Chondrocyte (in vitro differentiated cells): ENCODE results near the gene NISCH. TPM values are rescaled to one million over a fixed set of nuclear protein-coding genes. Genes with fewer than 3 reads are reported as not detected.

Source experiments
- DNase-seq: peaks from one replicate; pipeline ENCODE4 v3.0.0; 2021; ENCODE audit warnings: mixed read lengths, low spot score
- H3K27ac Mint-ChIP-seq: one replicate; pipeline ENCODE4 v1.8.0; 2021; ENCODE audit warnings: mild to moderate bottlenecking, moderate library complexity, mixed read lengths; ENCODE audit not compliant: unreplicated experiment
- H3K27me3 Mint-ChIP-seq: 2 replicates; pipeline ENCODE4 v1.8.0; 2021; ENCODE audit warnings: low read depth, mixed read lengths
- H3K36me3 Mint-ChIP-seq: 2 replicates; pipeline ENCODE4 v1.8.0; 2021; ENCODE audit warnings: low read depth, mixed read lengths
- H3K4me1 Mint-ChIP-seq: 2 replicates; pipeline ENCODE4 v1.8.0; 2021; ENCODE audit warnings: low read depth, mild to moderate bottlenecking, mixed read lengths
- H3K4me3 Mint-ChIP-seq: one replicate; pipeline ENCODE4 v1.8.0; 2021; ENCODE audit warnings: mild to moderate bottlenecking, moderate library complexity, mixed read lengths; ENCODE audit not compliant: unreplicated experiment
- H3K9me3 Mint-ChIP-seq: 2 replicates; pipeline ENCODE4 v1.8.0; 2021; ENCODE audit warnings: low read depth, mixed read lengths
- total RNA-seq: library from RNA; stranded (reverse); gene quantifications from 3 replicates; pipeline ENCODE4 v1.2.1, GENCODE V29; 2021
- TF ChIP-seq, protein P1 (sequence below): fragments of 200-600 bp; sonication (generic); IDR thresholded peaks from 2 replicates; pipeline ENCODE4 v1.5.0; 2021; ENCODE audit warnings: antibody characterized with exemption, mild to moderate bottlenecking, moderate library complexity

The NISCH gene
- total RNA-seq, 1 donor from 2014 or later, result 101 TPM

DNA sequence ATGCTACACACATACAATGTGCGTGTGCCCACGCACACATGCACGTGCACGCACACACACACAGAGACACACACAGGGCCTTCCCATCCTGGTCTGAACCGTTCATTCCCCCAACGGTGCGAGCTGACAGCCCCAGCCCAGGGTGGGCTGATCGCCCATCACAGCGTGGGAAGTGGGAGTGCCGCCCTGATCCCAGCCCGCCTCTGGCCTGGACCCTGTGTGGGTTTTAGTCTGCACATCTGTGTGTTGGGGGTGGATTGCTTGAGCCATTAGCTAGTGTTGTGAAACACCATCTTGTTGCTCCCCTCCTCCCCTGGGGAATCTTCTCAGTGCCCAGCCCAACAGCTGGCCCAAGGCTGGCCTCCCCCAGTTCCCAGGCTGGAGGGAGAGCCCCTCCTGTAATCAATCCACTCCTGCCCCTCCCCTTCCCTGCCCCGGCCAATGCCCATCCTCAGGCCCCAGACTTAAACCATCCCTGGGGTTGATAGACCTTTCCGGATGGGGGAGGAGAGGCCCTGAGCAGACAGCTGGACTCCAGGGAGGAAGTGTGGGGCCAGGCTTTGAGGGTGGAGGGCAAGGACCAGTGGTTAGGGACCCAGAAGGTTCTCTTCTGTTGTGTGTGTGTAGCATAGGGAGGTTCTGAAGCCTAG is 18.8 kb upstream of the NISCH start:
- Mint-ChIP-seq H3K27ac (no peak overlapping the region), H3K4me1 (no peaks in the 10 kb centered on the region), H3K27me3 (no peaks in the 10 kb centered on the region), H3K36me3 (no peaks in the 10 kb centered on the region), H3K4me3 (no peak overlapping the region), H3K9me3 (no peaks in the 10 kb centered on the region)
- TF ChIP-seq, protein P1, sequence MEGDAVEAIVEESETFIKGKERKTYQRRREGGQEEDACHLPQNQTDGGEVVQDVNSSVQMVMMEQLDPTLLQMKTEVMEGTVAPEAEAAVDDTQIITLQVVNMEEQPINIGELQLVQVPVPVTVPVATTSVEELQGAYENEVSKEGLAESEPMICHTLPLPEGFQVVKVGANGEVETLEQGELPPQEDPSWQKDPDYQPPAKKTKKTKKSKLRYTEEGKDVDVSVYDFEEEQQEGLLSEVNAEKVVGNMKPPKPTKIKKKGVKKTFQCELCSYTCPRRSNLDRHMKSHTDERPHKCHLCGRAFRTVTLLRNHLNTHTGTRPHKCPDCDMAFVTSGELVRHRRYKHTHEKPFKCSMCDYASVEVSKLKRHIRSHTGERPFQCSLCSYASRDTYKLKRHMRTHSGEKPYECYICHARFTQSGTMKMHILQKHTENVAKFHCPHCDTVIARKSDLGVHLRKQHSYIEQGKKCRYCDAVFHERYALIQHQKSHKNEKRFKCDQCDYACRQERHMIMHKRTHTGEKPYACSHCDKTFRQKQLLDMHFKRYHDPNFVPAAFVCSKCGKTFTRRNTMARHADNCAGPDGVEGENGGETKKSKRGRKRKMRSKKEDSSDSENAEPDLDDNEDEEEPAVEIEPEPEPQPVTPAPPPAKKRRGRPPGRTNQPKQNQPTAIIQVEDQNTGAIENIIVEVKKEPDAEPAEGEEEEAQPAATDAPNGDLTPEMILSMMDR, result no peak
- DNase-seq, result no peak

DNA sequence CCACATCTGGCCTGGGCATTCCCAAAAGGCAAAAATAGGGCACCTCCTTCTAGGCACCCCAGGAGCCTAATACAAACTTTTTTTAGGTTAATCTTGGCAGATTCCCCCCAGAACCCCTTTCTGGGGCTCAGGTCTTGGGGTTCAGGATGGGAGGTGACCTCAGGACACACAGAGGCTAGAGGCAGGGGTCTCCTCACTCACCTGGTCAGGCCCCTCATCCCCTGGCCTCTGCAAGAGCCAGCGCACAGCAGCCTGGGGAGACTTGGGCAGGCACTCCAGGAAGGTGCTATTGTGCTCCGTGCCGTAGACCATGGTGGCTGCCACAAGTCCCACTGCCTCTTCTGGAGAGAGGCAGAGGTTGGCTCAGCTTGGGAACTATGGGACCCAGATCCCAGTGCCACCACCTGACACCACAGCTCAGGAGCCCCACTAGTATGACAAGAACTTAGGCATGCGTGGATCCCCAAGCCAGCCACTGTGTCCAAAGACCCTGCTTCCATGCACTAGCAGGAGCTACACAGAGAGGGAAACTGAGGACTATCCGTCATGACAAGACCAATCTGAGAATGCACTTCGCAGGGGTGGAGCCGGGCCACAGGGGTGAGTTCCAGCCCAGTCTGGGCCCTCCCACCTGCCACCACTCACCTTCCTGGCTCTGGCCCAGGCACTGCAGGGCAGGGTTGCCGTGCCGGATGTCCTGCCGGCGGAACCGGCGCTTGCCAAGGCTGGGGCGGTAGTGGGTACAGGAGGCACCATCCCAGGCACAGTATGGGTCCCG is 17.9 kb upstream of the NISCH start:
- Mint-ChIP-seq H3K9me3 (no peaks in the 10 kb centered on the region), H3K27ac (no peak overlapping the region), H3K27me3 (no peaks in the 10 kb centered on the region), H3K36me3 (no peaks in the 10 kb centered on the region), H3K4me3 (no peak overlapping the region), H3K4me1 (no peaks in the 10 kb centered on the region)
- DNase-seq, result peak; percentile 89
- TF ChIP-seq, protein P1, result no peak

DNA sequence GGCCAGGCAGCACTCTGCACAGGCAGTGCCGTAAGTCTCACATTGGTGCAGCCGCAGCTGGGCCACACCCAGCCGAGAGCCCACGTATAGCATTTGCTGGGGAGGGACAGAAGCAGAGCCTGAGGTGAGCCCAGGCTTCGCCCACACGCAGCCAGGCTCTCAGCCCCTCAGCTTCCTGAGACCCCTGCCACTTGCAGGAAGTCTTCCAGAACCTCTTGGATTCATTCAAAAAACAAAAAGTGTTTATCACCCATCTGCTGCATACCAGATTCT is 17.4 kb upstream of the NISCH start:
- TF ChIP-seq, protein P1, result no peak
- H3K27ac Mint-ChIP-seq, result no peak overlapping the region
- no peaks in the 10 kb centered on the region for H3K4me1 Mint-ChIP-seq
- no peak overlapping the region for H3K4me3 Mint-ChIP-seq
- H3K27me3 Mint-ChIP-seq, result no peaks in the 10 kb centered on the region
- DNase-seq, result no peak
- no peaks in the 10 kb centered on the region for H3K9me3 Mint-ChIP-seq
- no peaks in the 10 kb centered on the region for H3K36me3 Mint-ChIP-seq

DNA sequence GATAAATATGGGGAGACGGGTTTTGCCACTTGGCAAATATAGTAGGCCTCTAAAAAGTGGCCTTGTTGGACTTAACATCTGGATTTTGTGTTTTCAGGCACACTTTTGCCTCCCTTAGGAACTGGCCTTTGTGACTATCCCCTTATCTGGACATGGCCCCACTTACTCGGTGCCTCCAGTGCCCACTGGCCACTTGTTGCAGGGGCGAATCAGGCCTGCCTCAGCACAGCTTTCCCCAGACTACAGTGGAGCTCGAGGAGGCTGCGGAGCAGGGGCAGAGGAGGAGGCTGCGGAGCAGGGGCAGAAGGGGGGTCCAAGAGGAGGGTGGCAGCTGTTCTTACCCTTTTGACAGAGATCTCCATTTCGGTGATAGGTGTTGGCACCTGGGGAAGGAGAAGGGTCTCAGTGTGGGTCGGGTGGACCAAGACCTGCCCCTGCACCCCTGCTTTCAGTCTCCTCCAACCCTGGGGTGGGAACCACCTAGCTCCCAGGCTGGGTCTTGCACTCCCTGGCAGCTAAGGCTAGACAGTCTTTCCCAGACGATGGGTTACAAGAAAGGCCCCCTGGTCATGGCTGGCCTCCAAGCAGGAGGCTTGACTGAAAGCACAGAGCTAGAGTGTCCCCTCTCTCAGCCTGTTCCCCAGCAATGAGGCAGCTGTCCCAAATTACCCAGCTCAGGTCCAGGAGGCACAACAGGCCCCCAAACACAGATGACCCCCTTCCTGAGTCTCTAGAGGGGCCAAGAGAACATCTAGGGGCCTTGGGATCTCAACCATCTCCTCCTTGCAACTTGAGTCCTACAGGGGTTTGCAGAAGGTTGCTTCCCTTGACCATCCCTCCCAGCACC is 16.6 kb upstream of the NISCH start:
- Mint-ChIP-seq H3K27ac (no peak overlapping the region), H3K27me3 (no peaks in the 10 kb centered on the region), H3K36me3 (no peaks in the 10 kb centered on the region), H3K4me3 (no peak overlapping the region), H3K9me3 (no peaks in the 10 kb centered on the region), H3K4me1 (no peaks in the 10 kb centered on the region)
- TF ChIP-seq, protein P1, result no peak
- no peak for DNase-seq
